MCF 10A (cell line): ENCODE results near the gene ZNF18. TPM values are rescaled to one million over a fixed set of nuclear protein-coding genes. Genes with fewer than 3 reads are reported as not detected.
"Not testable (repeated sequence)": the region's sequence is repeated elsewhere in the genome, so short reads cannot be mapped to it uniquely, and the experiment has no call there.

Experiments used
- BruUV-seq: library from RNA; stranded (reverse); fragments of 400-500 nt; replicated peaks from 2 replicates; lab custom pipeline; 2021; lab: Mats Ljungman, UMichigan
- CTCF ChIA-PET: fragments of 300-600 bp; sonication (Branson Sonifier 250); formaldehyde crosslinking; extraction: SDS; loops from one replicate; lab custom pipeline; 2021; ENCODE audit warnings: antibody characterized with exemption, inconsistent platforms; lab: Yijun Ruan, JAX
- POLR2A ChIA-PET: fragments of 300-600, 350-650 bp; sonication (Branson Sonifier 250); formaldehyde crosslinking; extraction: SDS; loops from one replicate; lab custom pipeline; 2020; ENCODE audit warnings: antibody characterized with exemption, inconsistent platforms; lab: Yijun Ruan, JAX
- DNase-seq: peaks from one replicate; pipeline ENCODE4 v3.0.0-alpha.2; 2018; ENCODE audit not compliant: unreplicated experiment
- H3K27ac Mint-ChIP-seq: one replicate; pipeline ENCODE4 v1.8.0; 2022; ENCODE audit warnings: mild to moderate bottlenecking, low read depth, mixed read lengths; ENCODE audit not compliant: unreplicated experiment
- H3K27me3 Mint-ChIP-seq: one replicate; pipeline ENCODE4 v1.8.0; 2022; ENCODE audit warnings: mixed read lengths; ENCODE audit not compliant: insufficient read depth, unreplicated experiment
- H3K36me3 Mint-ChIP-seq: one replicate; pipeline ENCODE4 v1.8.0; 2022; ENCODE audit warnings: mild to moderate bottlenecking, moderate library complexity, mixed read lengths; ENCODE audit not compliant: insufficient read depth, unreplicated experiment
- H3K4me1 Mint-ChIP-seq: one replicate; pipeline ENCODE4 v1.8.0; 2022; ENCODE audit warnings: mixed read lengths; ENCODE audit not compliant: insufficient read depth, unreplicated experiment
- H3K4me3 Mint-ChIP-seq: one replicate; pipeline ENCODE4 v1.8.0; 2022; ENCODE audit warnings: mild to moderate bottlenecking, moderate library complexity, mixed read lengths; ENCODE audit not compliant: unreplicated experiment
- H3K9me3 Mint-ChIP-seq: one replicate; pipeline ENCODE4 v1.8.0; 2022; ENCODE audit warnings: mixed read lengths; ENCODE audit not compliant: unreplicated experiment
- intact Hi-C: fragments of 100-400 bp; cut with micrococcal nuclease; formaldehyde crosslinking; loops from 2 replicates; pipeline ENCODE4 v1.14.1; 2022
- total RNA-seq: library from RNA; stranded (reverse); gene quantifications from 2 replicates; pipeline ENCODE4 v1.2.3, GENCODE V29; 2022
- TF ChIP-seq, protein P1 (sequence below): fragments of 200-600 bp; IDR thresholded peaks from one replicate; pipeline ENCODE4 v1.8.0; 2022; ENCODE audit warnings: antibody characterized with exemption, mild to moderate bottlenecking; ENCODE audit not compliant: unreplicated experiment

ZNF18 gene
- total RNA-seq, 1 experiment from 2014 or later = 7.3 TPM

DNA sequence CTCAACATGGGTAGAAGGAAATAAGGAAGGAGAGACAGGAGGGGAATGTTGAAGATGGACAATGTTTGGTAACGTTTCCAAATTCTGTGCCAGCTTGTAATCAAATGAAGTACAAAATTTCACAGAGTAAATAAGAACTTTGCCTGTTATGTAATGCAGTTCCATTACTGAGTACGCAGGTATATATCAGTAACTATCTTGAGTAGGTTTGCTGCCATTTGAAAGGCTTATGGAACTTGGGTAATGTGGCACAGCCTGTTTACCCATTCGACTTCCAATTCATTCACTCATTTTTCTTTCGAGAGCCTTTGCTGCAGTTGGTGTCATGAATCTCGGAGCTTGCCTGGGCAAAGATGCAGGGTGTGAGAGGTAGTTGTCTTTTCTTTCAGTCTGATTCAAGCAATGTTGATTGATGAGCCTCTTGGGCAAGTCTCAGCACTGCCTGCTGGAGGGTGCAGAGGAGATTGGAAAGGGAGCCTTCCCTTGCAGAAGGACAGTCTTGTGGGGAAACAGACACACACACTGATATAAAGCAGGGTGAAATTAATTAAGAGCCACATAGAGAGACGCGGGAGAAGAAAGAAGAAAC lies 53.4 kb downstream of the ZNF18 start:
- BruUV-seq = TSS peak; percentile 56
- peak; percentile 66 for DNase-seq
- H3K36me3 Mint-ChIP-seq = no peaks in the 10 kb centered on the region
- intact Hi-C loops = no loop called here
- CTCF ChIA-PET = interaction anchor here (0.6 to 2.9 kb wide), 8 partner anchors 8 to 1327 kb away, joined by 3 to 21 read pairs (median 5); no protein-coding TSS in a partner anchor
- peak overlapping the region; percentile 15 for H3K4me3 Mint-ChIP-seq
- H3K27me3 Mint-ChIP-seq = no peaks in the 10 kb centered on the region
- H3K27ac Mint-ChIP-seq = peak overlapping the region; percentile 72
- H3K4me1 Mint-ChIP-seq = peaks cover 18% of the 10 kb centered on the region
- no peaks in the 10 kb centered on the region for H3K9me3 Mint-ChIP-seq
- TF ChIP-seq, protein P1, sequence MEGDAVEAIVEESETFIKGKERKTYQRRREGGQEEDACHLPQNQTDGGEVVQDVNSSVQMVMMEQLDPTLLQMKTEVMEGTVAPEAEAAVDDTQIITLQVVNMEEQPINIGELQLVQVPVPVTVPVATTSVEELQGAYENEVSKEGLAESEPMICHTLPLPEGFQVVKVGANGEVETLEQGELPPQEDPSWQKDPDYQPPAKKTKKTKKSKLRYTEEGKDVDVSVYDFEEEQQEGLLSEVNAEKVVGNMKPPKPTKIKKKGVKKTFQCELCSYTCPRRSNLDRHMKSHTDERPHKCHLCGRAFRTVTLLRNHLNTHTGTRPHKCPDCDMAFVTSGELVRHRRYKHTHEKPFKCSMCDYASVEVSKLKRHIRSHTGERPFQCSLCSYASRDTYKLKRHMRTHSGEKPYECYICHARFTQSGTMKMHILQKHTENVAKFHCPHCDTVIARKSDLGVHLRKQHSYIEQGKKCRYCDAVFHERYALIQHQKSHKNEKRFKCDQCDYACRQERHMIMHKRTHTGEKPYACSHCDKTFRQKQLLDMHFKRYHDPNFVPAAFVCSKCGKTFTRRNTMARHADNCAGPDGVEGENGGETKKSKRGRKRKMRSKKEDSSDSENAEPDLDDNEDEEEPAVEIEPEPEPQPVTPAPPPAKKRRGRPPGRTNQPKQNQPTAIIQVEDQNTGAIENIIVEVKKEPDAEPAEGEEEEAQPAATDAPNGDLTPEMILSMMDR = no peak
- POLR2A ChIA-PET = interaction anchor here (0.7 to 2.9 kb wide), 16 partner anchors 9 to 747 kb away, joined by 3 to 28 read pairs (median 6); partner anchors contain the start of gene ZNF18

DNA sequence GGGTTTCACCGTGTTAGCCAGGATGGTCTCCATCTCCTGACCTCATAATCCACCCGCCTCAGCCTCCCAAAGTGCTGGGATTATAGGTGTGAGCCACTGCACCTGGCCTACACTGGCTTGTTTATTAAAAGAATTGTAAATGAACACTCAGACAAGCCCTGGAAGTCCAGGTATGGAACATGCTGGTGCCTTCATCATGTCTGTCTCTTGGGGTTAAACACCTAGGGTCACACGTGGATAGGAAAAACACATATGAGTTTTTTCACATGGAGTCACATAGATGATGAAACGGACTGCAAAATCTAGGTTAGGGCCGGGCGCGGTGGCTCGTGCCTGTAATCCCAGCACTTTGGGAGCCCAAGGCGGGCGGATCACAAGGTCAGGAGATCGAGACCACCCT lies 54.2 kb downstream of the ZNF18 start:
- H3K4me1 Mint-ChIP-seq = peaks cover 13% of the 10 kb centered on the region
- BruUV-seq, H3K4me3 Mint-ChIP-seq, H3K9me3 Mint-ChIP-seq, DNase-seq, intact Hi-C loops, H3K36me3 Mint-ChIP-seq, H3K27ac Mint-ChIP-seq, H3K27me3 Mint-ChIP-seq: not testable (repeated sequence)
- CTCF ChIA-PET = interaction anchor here (0.6 to 2.9 kb wide), 6 partner anchors 37 to 1327 kb away, joined by 3 to 21 read pairs (median 6); no protein-coding TSS in a partner anchor
- POLR2A ChIA-PET = interaction anchor here (0.7 to 2.9 kb wide), 10 partner anchors 8 to 142 kb away, joined by 3 to 28 read pairs (median 9); partner anchors contain the start of gene ZNF18

DNA sequence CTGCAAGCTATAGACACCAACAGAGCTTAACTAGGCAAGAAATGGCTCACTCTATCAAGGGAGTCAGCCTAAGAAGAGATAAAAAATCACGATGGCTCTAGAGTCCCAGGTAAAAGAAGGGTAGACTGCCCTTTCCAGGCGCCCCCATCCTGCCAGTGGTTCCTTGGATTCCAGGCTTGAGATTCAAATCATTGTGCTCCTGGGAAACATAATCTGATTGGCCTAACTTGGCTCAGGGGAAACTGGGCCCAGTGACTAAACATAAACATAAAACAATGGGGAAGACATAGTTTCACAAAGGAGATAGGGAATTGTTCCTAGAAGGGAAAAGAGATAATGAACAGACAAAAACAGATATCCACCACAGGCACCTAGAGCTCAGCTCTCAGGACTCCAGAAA lies 56.4 kb downstream of the ZNF18 start:
- TF ChIP-seq, protein P1 = no peak
- no TSS peak for BruUV-seq
- Mint-ChIP-seq H3K36me3 (no peaks in the 10 kb centered on the region), H3K27me3 (no peaks in the 10 kb centered on the region), H3K9me3 (no peaks in the 10 kb centered on the region), H3K4me3 (no peak overlapping the region), H3K27ac (no peak overlapping the region), H3K4me1 (peaks cover 16% of the 10 kb centered on the region)
- ChIA-PET CTCF (interaction anchor here (0.6 to 2.6 kb wide), 8 partner anchors 8 to 1294 kb away, joined by 3 to 13 read pairs (median 4); no protein-coding TSS in a partner anchor), POLR2A (interaction anchor here (0.6 to 1.3 kb wide), 2 partner anchors 41 to 1257 kb away, joined by 3 to 4 read pairs; no protein-coding TSS in a partner anchor)
- DNase-seq = no peak
- intact Hi-C loops = no loop called here

DNA sequence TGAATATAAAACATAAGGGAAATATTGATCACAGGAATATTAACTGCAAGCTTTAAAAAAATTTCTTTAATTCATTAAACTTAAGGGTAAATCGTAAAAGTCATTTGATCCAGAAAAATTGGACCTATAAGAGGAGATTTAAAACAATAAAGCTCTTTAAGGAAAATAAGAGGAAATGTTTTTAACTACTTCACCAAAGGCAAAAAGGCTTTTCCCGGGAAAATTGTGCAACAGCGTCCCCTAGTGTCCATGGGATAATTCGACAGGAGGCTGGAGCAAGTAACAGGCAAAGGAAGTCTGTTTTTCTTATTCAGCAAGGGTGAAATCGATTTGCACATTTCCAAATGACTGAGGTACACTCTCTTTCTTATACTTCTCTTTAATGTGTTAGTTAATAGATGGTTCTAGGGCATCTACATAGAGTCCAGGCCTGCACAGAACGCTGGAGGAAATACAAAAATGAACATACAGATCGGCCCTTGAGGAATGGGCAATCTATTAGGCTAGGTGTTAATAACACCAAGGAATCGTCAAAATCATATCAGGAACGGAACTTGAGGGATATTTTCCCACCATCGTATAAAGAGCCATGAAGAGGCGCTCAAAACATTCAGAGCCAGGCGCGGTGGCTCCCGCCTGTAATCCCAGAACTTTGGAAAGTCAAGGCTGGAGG lies 61.4 kb downstream of the ZNF18 start:
- TF ChIP-seq, protein P1 = peak; percentile 94
- ChIA-PET POLR2A (interaction anchor here (0.8 to 2.1 kb wide), 4 partner anchors 8 to 1060 kb away, joined by 3 to 11 read pairs (median 6); no protein-coding TSS in a partner anchor), CTCF (interaction anchor here (0.6 to 6.3 kb wide), 70 partner anchors 8 to 1318 kb away, joined by 3 to 51 read pairs (median 4); partner anchors contain the start of gene ZNF18)
- Mint-ChIP-seq H3K4me3 (no peak overlapping the region), H3K27me3 (no peaks in the 10 kb centered on the region), H3K4me1 (peaks cover 5% of the 10 kb centered on the region), H3K36me3 (no peaks in the 10 kb centered on the region), H3K27ac (no peak overlapping the region), H3K9me3 (no peaks in the 10 kb centered on the region)
- peak; percentile 79 for DNase-seq
- intact Hi-C loops = loop anchor here (1.0 to 5.0 kb wide), 4 partner anchors 51 to 1199 kb away; no protein-coding TSS in a partner anchor
- BruUV-seq = no TSS peak
